HG03457 (cell line): ENCODE results near the gene BICD1.
A peak's percentile ranks its signal among the peaks of the same experiment; 100 is the strongest.

ENCODE experiments used
- ATAC-seq: cut with Tn5 transposase; IDR thresholded peaks from one replicate; pipeline ENCODE4 v1.9.1; 2021; ENCODE audit warnings: moderate number of reproducible peaks; ENCODE audit not compliant: unreplicated experiment

The BICD1 gene

DNA sequence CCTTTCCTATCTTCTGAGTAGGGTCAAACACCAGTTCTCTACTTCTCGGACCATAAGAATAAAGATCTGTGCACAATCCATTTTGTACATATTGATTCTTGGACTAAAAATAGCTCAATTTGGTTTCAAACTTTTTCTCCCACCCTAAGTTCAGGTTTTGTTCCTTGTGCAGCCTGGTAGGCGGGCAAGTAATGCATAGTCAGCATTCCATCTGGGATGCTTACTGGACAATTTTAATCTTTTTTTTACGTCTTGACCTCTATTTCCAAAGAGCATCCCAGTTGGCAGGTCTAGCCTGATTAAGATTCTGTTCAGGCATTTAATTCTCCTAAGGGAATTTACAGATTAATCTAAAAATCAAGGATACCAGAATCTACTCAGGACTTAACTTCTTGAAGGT, 126.9 kb downstream of the BICD1 start:
- no peak for ATAC-seq

DNA sequence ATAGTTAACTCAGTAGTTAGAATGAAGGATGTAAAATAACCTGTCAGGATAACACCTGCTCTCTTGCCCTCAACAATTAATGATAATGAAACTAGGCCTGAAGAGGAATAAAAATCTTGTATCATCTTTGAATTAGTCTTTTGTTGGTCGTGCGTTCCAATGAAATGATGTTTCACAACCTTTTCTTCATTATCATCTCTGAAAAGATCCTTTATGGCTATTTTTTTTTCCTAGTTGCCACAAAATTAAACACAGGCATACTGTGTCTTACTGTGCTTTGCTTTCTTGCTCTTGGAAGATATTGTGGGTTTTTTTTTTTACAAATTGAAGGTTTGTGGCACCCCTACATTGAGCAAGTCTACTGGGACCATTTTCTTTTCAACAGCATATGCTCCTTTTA, 128.6 kb downstream of the BICD1 start:
- ATAC-seq: no peak

DNA sequence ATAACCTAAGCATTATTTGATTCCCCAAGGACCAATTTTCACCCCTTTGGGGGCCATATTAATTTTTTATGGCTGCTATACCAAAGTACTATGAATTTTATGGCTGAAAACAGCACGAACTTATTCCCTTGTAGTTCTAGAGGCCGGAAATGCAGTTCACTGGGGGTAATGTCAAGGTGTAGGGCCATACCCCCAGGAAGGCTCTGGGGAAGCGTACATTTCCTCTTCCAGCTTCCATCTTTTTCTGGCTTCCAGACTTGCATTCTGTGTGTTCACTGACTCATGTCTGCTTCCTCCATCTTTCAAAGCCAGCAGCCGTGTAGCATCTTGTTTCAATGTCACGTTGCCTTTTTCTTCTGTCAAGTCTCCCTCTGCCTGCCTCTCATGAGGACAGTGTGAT, 133.5 kb downstream of the BICD1 start:
- ATAC-seq: no peak

DNA sequence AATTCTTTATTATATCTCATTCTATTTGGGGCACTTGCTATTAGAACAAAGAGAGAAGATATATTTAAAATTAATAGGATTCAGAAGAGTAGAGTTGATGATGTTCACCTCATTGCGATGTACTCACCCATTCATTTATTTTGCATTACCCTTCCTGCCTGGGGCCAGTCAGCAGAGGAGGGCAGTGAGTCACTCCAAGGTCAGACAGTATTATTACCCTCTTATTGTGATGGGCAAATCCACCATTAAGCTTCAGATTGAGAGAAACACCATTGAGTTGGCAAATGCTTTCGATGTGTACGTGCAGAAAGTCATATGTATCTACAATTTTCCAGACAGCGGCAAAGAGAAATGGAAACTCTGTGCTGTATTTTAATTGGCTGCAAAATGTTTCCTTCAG, 134.2 kb downstream of the BICD1 start:
- no peak for ATAC-seq

DNA sequence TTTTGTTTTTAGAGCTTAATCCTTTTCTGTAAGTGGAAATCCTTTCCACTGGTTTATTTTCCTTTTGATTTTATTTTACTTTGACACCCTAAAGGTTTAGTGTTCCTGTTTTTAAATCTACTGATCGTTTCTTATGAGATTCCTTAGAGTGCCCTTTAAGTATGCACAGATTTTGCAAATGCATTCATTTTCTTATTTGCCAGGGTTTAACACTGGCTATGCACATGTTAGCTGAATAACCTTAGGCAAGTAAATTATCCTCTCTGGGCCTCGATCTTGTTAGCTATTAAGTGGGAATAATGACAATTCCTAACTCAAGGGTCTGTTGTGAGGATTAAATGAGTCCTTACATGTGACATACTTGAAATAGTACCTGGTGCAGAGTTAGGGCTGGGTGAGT, 136.0 kb downstream of the BICD1 start:
- ATAC-seq: no peak

DNA sequence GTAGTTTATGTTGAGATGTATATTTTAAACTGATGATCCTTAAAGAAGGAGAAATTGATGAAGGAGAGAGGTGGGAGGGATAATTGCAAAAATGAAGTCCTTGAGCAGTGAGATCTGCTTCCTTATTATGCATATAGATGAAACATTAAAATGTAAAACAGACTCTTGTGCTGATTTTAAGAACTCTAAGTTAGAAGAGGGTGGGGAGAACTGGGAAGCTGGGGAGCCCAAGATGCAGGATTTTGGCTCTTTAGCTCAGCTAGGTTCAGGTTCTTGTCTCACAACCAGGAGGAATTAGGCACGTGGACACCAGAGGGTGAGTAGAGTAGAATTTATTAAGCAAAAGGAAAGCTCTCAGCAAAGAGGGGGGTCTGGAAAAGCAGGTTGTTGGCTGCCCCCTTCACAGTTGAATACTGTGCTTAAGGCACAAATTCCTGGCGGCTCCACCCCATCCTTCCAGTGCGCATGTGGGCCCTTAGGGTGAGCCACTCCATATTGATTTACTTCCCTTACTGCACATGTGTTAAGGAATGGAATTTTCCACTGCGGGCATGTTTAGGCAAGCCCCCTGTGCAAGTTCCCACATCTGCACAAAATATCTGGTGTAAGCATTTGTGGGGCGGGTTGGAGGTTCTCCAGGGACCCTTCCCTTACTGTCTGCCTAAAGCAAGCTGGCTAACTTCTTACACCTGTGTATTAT, 141.9 kb downstream of the BICD1 start:
- ATAC-seq: no peak

DNA sequence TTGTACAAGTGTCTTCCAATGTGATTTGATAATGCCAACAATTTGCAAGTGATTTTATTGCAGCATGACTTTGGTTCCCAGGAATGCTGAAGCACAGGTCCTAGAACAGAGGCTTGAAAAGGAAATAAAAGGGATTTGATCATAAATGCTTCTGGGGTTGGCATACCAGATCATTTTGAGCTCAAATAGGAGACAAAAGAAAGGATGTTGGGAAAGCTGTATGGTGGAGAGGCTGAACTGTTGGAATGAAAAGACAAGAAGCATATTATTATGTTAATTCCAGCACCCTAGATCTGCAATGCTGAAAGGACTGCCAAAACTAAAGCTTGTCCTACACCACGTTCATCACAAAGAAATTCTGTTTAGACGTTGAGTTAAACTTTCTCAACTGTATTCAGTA, 143.1 kb downstream of the BICD1 start:
- ATAC-seq: no peak

DNA sequence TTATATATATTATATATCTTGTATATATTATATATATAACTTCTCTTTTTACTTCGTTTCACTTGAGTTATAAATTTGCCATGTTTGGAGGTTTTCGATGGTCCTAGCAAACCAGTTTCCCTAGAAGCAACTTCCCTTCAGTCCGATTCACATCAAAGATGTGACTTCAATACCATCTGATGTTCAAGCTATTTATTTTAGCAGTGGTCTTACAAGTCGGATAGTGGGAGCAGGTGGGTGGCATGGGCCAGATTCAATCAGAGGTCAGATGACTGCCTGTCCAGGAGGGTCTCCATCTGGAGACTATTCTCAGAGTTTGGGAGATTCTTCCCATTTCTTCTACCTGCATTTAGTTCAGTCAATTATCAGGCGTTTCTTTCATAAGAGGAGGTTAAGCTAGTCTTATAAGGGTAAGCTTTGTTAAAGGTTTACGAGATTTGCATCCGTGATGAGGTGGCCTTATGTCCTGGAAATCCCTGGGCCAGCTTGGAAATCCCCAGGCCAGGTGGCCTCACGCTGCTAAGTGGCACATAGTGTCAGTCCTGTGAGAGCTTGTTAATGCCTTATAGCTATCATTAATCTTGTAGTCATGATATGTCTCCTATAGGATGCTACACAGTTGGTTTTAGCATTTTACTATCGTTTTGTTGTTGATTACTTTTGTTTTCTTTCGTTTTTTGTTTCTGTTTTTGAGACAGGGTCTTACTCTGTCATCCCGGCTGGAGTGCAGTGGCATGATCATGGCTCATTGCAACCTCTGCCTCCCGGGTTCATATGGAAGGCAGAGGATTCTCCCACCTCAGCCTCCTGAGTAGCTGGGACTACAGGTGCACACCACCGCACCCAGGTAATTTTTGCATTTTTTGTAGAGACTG, 145.8 kb downstream of the BICD1 start:
- ATAC-seq: peak; percentile 84

DNA sequence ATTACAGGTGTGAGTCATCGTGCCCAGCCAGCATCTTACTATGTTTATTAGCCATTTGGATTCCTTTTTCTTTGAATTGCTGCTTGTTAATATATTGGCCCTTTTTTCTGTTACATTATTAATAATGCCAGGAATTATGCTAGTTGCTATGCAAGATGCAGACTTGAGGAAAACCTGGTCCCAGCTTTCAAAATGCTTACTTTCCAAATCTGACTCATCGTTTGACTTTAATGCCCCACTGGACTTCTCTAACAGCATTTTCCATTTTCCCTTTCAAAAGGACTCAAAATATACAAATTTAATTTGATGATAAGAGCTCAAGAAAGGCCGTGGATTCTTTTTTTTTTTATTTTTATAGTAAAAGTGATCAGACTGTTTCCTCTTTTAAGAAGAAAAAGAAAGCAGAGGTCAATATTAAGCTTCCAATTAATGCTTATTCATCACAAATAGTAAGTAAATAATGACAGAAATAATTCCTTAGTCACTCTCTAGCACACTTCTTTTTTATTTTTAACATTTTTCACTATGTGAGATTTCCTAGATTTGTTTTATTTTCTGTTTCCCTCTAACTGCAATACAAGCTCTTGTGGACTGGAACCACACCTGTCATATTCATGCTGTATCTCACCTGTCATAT, 146.6 kb downstream of the BICD1 start:
- no peak for ATAC-seq

DNA sequence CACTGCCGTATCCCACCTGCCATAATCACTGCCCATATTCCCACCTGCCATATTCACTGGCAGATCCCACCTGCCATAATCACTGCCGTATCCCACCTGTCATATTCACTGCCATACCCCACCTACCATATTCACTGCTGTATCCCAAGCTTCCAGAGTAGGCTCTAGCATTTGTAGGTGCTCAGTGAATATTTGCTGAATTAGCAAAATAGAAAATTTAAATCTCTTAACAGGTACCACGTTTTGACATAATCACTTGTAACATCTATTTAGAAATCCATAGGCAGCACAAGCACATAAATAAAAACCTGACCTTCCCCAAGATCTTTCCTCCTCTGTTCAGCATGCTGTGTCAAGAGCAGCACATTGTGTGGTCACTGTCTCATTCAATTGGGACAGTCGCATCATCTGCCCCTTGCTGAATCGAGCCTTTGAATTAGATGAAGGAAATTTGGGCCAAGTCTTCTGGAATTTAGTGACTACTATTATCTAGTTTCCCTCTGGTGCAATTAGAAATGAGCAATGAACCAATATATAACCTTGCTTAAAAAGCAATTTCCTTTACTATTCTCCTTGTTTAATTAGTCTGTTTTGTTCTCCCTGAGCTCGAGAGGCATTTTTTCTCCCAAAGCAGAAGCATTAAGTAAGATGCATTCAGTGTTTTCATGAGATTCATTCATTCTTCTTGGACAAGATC, 147.8 kb downstream of the BICD1 start:
- no peak for ATAC-seq

DNA sequence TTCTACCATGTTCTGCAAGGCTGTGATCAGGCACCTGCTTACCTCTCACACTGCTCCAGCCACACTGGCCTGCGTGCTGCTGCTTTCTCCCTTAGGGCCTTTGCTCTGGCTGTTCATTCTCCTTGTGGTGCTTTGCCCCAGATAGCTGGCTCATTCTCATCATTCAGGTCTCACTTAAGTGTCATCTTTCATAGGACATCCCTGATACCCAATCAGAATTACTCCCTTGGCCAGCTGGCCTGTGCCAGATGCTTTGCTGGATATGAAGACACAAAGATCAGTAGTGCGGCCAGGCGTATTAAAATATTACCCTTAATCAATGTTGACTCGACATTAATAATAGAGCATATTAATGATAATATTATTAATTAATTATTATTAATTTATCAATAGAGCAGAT, 148.9 kb downstream of the BICD1 start:
- ATAC-seq: no peak

DNA sequence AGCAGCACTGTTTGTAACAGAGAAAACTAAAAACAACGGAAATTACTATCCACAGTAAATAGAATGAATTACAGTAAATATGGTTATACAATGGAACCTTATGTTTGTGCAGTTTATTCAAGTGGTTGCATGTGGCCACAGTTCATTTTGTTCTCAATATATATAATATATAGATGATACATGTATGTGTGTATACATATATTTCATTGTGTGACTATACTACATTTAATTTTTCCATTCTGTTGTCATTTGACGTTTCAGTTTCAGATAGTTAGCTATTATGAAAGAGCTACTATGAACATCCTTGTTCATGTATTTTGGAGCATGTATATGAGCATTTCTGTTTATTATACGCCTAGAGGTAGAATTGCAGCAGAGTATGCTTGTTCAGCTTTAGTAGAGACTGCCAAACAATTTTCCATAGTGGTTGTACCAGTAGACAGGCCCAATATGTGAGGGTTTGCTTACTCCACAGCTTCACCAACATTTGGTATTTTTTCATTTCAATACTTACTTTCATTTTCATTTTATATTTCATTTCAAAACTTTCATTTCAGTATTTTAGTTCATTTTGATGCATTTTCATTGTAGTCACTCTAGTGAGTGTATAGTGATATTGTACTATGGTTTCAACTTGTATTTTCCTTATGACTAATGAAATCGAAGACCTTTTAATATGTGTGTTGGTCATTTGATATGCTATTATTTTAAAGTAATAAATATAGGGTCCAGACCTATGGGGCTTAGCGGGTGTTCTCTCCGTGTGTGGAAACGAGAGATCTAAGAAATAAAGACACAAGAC, 151.2 kb downstream of the BICD1 start:
- no peak for ATAC-seq

DNA sequence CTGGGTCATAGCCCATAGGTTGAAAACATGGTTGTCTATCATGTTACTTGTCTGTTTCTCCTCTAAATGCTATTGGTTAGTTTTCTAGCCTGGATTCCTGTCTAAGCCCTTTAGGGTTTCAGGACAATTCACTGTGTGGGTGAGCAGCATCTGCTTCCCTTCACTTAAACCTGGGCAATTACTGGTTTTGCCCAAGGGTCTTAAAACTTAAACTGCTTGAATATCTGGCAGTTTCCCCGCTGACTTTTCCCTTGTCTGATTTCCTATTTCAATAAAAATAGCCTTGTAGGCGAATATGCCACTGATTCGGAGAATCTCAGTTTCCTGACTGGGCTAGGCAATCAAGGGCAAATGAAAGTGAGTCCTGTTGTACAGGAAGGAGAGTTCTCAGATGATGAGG, 154.0 kb downstream of the BICD1 start:
- no peak for ATAC-seq

DNA sequence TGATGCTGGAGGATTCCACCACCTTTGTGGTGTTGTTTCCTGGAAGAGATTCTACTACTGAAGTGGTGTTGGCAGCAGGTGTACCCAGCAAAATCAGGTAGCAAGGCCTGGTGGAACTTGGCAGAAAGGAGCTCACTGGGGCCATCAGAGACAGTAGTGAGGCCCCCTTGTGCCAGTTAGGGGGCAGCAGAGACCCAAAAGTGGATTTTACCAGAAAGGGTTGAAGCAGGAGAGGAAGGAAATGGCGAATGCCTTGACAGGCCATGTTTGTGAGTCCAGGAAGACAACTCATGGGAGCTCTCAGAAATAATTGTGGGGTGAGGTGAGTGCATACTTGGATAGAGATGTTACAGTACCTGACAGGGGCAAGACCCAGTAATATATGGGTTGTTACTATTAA, 155.0 kb downstream of the BICD1 start:
- ATAC-seq: no peak

DNA sequence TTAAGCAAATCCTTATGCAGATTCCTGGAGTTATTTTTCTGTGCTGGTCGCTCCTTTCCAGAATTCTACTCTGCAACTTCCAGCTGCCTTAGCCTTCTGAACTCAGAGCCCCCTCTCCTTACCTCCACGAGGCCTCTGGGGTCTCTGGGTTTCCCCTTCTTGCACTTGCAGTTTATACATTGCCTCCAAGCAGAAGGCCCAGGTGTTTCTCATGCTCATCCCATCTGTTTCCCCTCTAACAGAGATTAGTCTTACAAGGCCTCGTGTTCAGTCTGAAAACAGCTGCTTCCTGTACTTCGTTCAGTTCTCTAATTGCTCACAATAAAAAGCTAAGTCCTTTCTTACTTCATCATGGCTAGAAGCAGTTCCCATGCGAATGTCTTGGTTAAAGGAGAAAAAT, 158.3 kb downstream of the BICD1 start:
- no peak for ATAC-seq

DNA sequence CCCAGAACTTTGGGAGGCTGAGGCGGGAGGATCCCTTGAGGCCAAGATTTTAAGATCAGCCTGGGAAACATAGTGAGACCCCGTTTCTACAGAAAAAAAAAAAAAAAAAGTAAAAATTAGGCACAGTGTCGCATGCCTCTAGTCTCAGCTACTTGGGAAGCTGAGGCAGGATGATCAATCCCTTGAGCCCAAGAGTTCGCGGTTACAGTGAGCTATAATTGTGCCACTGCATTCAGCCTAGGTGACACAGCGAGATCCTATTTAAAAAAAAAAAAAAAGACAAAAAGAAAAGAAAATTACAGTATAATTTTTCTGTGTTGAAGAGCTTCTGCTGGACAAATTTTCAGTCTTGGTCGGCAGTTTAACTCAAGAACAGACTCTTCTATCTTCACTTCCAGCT, 158.8 kb downstream of the BICD1 start:
- ATAC-seq: no peak

DNA sequence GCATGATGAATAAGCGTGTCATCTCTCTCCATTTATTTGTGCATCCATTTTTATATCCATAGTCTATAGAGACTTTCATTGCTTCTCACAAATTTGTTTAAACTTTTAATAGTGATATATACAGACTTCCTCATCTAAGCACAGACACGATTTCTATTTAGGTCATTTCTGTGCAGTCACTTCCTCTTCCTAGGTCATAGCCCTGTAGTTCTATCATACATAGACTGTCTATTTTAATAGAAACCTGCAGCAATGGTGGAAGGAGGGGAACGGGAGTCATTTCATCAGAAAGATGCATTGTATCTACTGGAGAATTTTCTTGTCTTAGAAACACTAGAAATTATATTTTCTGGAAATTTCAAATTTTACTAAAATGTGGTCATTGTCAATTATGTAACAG, 159.3 kb downstream of the BICD1 start:
- no peak for ATAC-seq

DNA sequence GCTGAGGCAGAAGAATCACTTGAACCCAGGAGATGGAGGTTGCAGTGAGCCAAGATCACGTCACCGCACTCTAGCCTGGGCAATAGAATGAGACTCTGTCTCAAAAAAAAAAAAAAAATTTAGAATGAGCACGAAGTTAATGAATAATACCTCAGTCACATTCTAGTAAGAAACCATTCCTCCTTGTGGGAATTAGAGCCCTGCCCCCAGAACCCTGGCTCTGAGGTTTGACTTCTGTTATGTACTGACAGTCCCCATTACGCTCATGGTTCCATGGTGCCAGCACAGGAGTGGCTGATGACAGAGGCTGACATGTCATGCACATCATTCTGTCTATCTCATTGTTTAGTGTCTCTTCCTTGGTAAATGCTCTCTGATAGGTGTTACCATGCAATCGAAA, 160.1 kb downstream of the BICD1 start:
- no peak for ATAC-seq

DNA sequence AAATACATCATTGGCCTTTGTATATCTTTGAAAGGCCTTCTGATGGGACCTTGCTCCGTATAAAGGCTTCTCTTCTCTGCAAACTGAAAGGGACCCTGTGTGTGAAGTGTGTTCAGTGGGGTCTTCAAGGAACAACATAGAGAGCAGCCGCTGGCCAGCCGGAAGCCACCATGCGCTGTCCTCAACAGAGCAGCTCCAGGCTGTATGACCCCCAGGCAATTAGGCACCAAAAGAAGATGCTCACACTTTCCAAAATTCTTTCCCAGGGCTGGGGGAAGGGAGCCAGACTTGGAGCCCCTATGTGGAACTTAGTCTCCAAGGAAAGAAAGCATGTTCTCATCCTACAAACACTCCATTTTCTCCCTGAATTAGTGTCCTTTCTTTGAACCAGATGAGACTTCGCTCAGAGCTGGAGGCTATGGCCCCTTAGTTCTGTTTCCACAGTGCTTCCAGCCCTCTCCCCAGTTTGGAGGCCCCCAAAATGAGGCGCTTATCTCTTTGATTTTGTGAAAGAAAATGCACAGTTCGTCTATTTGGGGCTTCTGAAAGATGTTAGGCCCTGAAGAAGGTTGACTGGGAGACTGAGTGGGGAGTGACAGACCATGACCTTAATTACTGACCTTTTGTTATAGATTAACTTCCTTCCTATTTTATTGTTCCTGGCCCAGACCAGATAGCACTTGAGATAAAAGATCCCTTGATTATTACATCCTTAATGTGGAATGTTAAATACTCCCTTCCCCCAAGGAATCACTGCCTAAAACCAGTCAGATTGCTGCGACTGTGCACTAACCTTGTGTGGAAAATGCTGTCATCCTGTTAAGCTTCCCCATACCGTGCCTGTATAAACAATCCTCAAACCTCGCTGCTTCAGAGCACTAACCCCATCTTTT, 164.4 kb downstream of the BICD1 start:
- no peak for ATAC-seq

DNA sequence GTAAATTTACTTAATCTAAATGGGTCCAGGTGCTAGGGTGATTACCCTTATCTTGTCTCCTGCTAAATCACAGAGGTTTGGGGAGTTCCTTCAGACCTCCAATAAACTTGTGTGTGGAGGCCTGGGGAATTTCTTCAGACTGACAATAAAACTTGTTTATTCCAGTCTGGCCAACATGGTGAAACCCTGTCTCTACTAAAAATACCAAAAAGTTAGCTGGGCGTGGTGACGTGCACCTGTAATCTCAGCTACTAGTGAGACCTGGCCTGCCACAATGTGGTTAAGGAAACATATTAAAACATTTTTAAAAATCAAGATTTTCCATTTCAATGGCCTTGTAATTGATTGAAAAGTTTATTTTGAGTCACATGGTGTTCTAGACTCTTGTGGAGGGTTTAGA, 165.8 kb downstream of the BICD1 start:
- peak; percentile 39 for ATAC-seq
